Jurkat, Clone E6-1 (cell line): Measurements from ENCODE around the gene HSPG2.
A peak's percentile ranks its signal among the peaks of the same experiment; 100 is the strongest.

Experiments used
- DNase-seq: peaks from one replicate; pipeline ENCODE4 v3.0.0-alpha.2; 2011; ENCODE audit warnings: low read depth, low spot score
- H3K4me3 ChIP-seq: 2 replicates; pipeline ENCODE4 v1.5.1; 2011; ENCODE audit warnings: mild to moderate bottlenecking, low read length, control low read depth, moderate library complexity

The HSPG2 gene

DNA sequence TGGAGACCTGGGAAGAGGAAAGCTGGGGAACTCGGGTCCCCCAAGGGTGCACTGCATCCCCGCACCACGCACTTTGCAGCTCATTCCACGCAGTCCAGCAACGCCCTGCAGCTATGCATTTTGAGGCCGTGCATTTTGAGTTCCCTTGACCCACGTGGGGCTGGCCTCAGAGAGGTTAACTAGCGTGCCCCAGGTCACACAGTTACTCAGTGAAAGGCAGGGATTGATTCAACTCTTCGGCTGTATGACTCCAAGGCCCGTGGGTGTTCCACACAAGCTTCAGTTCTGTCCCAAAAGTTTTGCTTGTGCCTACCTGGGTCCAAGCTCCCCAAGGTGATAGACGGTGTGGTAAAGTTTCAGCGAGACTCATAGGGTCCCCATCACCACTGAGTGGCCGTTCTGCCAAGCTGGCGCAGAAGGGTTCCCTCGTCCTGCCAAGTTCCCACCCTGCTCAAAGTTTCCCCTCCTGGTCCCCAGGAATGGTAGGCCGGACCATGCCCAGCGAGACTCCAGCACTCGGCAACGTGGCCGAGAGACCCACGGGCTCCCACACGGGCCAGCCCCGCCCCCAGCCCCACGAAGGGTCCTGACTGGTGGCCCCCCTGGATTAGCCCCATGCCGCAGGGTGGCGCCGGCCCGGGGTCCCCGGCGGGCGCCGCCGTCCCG is 611 bp downstream of the HSPG2 start:
- H3K4me3 ChIP-seq: peak overlapping the region; percentile 23; the same call in 1 of the 2 replicates
- no peak for DNase-seq

DNA sequence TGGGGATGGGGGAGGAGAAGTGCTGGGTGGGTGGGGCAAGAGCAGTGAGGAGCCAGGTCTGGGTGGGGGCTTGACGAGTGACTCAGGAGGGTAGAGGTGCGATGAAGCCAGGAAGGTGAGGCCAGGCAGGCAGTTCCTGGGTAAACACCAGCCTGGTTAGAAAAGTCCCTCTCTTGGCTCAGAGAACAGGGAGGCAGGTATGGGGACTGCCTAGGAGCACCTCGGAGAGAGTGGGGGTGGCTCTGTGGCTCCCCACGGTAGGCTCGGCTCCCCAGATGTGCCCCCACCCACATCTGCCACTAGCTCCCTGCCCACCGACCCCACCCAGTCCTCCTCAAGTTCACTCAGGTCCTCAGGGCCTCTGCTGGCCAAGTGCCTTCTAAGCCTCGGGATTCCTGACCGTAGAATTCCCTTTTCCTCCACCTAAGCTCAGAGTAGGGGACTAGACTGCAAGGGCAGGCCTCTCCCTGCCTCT is 1.2 kb downstream of the HSPG2 start:
- H3K4me3 ChIP-seq: no peak overlapping the region
- no peak for DNase-seq

DNA sequence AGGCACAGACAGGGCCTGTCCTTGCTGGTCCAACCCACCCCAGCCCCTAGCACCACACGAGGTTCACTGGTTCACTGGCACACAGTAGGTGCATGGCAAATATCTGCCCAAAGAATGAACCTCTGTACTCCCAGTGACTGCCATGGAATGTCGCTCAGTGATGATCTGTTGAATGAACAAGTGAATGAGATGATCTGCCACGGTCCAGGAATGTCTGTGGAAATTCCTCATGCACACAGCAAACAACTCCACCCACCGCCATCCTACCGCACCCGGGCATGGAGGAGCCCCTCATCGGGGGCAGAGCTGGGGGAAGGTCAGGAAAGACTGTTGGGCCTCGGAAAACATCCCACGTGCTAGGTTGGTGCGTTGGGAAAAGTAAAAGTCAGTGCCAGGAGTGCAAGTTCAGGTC is 1.7 kb downstream of the HSPG2 start:
- no peak overlapping the region for H3K4me3 ChIP-seq
- no peak for DNase-seq

GRCh38 chr1:21933397-21934248 is 3.5 kb downstream of the HSPG2 start:
- no peak for DNase-seq
- H3K4me3 ChIP-seq: no peak overlapping the region

GRCh38 chr1:21932127-21932526 is 5.0 kb downstream of the HSPG2 start:
- DNase-seq: no peak
- H3K4me3 ChIP-seq: no peak overlapping the region

- no peak for DNase-seq
These were observed 5.7 kb downstream of the HSPG2 start for GRCh38 chr1:21931171-21932093.

DNA sequence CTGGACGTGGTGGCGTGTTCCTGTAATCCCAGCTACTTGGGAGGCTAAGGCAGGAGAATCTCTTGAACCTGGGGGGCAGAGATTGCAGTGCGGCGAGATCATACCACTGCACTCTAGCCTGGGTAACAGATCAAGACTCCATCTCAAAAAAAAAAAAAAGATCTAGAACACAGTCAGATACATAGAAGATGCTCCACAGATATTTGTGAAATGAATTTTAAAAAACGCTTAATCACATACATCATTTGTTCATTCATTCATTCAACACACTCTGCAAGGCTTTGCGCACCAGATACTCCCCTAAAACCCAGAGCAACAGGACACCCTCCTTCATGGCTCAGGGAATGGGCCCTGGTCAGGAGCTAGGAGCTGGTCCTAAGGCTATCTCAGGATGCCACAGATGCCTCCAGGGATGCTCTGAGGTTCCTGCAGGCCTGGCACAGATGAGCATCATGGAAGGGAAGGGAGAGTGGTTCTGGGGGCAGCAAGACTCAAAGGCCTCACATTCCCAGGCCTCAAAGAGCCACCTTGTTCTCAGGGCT is 6.4 kb downstream of the HSPG2 start:
- H3K4me3 ChIP-seq: no peak overlapping the region

More at GRCh38 chr1:21931171-21932093, 5.7 kb downstream of the HSPG2 start:
- H3K4me3 ChIP-seq: no peak overlapping the region

DNA sequence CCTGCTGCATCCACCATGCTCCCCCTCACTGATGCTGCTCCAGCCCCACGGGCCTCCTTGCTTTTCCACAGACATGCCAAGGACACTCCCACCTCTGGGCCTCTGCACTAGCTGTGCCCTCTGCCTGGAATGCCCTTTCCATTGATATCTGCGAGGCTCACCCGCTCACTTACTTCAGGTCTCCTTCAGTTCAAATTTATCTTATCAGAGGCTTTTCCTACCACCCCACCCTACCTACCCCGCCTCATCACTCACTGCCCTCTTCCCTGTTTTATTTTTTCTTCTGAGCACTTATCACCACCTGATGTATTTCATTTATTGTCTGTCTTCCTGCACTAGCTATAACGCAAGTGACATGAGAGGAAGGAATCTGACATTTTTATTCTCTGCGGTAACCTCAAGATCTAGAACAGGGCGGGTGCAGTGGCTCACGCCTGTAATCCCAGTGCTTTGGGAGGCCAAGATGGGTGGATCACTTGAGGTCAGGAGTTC is 7.0 kb downstream of the HSPG2 start:
- DNase-seq: no peak
- no peak overlapping the region for H3K4me3 ChIP-seq

More for the DNA sequence above, 6.4 kb downstream of the HSPG2 start:
- DNase-seq: no peak

GRCh38 chr1:21927533-21928237 is 9.4 kb downstream of the HSPG2 start:
- no peak for DNase-seq
- H3K4me3 ChIP-seq: no peak overlapping the region

DNA sequence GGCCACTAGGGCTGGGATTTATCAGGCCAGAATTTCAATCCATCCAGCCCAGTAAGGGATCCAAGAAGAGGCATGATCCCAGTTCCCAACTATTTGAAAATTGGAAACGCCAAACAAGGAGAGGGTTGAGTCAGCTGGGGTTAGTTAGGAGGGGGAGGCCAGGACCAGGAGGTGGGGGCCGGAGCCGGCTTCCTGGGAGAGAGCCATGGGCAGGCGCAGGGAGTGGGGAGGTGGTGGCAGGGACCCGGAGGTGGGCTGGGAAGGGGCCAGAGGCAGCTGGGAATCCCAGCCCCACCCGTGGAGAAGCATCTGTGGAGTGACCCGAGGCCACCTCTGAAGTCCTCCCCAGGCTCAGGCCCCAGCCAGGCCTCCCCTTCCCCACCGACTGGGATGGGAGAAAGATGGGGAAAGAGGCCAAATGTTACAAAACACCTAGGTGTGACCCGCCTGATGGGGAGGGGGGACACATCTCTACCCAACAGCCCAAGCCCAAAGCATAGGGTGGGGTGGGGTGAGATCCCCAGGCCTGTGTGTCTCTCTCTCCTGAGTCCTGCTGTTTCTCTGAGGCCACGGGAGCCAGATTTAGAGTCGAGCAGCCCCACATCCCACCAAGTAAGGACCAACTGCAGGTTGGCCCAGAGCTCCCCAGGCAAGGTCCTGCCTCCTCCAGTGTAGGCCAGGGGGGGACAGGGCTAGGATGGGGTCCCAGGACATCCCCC is 10.1 kb downstream of the HSPG2 start:
- H3K4me3 ChIP-seq: no peak overlapping the region
- DNase-seq: no peak

GRCh38 chr1:21926065-21926464 is 11.0 kb downstream of the HSPG2 start:
- no peak for DNase-seq

GRCh38 chr1:21925334-21925940 is 11.7 kb downstream of the HSPG2 start:
- no peak for DNase-seq
- H3K4me3 ChIP-seq: no peak overlapping the region

More at GRCh38 chr1:21926065-21926464, 11.0 kb downstream of the HSPG2 start:
- no peak overlapping the region for H3K4me3 ChIP-seq

GRCh38 chr1:21924503-21925005 is 12.6 kb downstream of the HSPG2 start:
- no peak for DNase-seq
- H3K4me3 ChIP-seq: no peak overlapping the region

- no peak for DNase-seq
These were observed 14.8 kb downstream of the HSPG2 start for GRCh38 chr1:21922090-21923013.

GRCh38 chr1:21921100-21921875 is 15.8 kb downstream of the HSPG2 start:
- no peak for DNase-seq
- H3K4me3 ChIP-seq: no peak overlapping the region

More at GRCh38 chr1:21922090-21923013, 14.8 kb downstream of the HSPG2 start:
- no peak overlapping the region for H3K4me3 ChIP-seq
